Endothelial cell of umbilical vein (primary cell): Measurements from ENCODE around the gene RAC3. TPM values are rescaled to one million over a fixed set of nuclear protein-coding genes. Genes with fewer than 3 reads are reported as not detected.

Experiments used
- BruUV-seq: library from RNA; stranded (reverse); fragments of 400-500 nt; replicated peaks from 2 replicates; lab custom pipeline; 2021; lab: Mats Ljungman, UMichigan
- CTCF ChIA-PET: fragments of 300-600, 350-600 bp; sonication (Branson Sonifier 250); formaldehyde crosslinking; loops from one replicate; lab custom pipeline; 2021; ENCODE audit warnings: antibody characterized with exemption, inconsistent platforms; lab: Charles Lee
- POLR2A ChIA-PET: fragments of 300-600, 350-600 bp; sonication (Branson Sonifier 250); formaldehyde crosslinking; loops from one replicate; lab custom pipeline; 2021; ENCODE audit warnings: antibody characterized with exemption, inconsistent platforms; lab: Charles Lee
- DNase-seq: peaks from one replicate; pipeline ENCODE4 v3.0.0-alpha.2; 2011; ENCODE audit warnings: low read depth, low spot score
- FAIRE-seq: peaks from 2 replicates; lab custom pipeline; 2011; peaks lifted over from hg19 to GRCh38; lab: Jason Lieb, UNC
- H2AFZ ChIP-seq: 2 replicates; pipeline ENCODE4 v1.6.0; 2012; ENCODE audit warnings: low read depth, low read length, control low read depth, inconsistent platforms
- H3K27ac ChIP-seq: 2 replicates; pipeline ENCODE4 v1.5.1; 2011; ENCODE audit warnings: low read depth, mild to moderate bottlenecking, control low read depth, low read length, moderate library complexity; ENCODE audit not compliant: insufficient read depth
- H3K27me3 ChIP-seq, 2 experiments: 2 replicates each; pipeline versions ENCODE4 v1.6.0 to v1.6.1; 2011; ENCODE audit warnings: low read length in 2 of 2, mixed read lengths in 1 of 2; ENCODE audit not compliant: control insufficient read depth in 2 of 2, insufficient read depth in 2 of 2
- H3K36me3 ChIP-seq, 2 experiments: 2 replicates in 1 of 2; 3 replicates in 1 of 2; pipeline ENCODE4 v1.5.1; 2011; ENCODE audit warnings: low read length in 2 of 2, mild to moderate bottlenecking in 1 of 2, moderate library complexity in 1 of 2; ENCODE audit not compliant: control insufficient read depth in 2 of 2, insufficient read depth in 2 of 2; ENCODE audit errors: extremely low read depth in 1 of 2
- H3K4me1 ChIP-seq: 3 replicates; pipeline ENCODE4 v1.5.1; 2011; ENCODE audit warnings: mild to moderate bottlenecking, low read length; ENCODE audit not compliant: control insufficient read depth, insufficient read depth; ENCODE audit errors: extremely low read depth
- H3K4me2 ChIP-seq: 2 replicates; pipeline ENCODE4 v1.6.1; 2011; ENCODE audit warnings: low read length, control low read depth, mixed read lengths; ENCODE audit not compliant: insufficient read depth
- H3K4me3 ChIP-seq, 3 experiments: fragments of 200-600 bp in 1 of 3; sonication (generic), shearing (Covaris generic) in 1 of 3; replicated peaks in 1 of 3; 2 replicates each; pipeline ENCODE4 v1.5.1; 2011 to 2016; ENCODE audit warnings: control low read depth in 3 of 3, low read length in 3 of 3, mild to moderate bottlenecking in 2 of 3, inconsistent platforms in 1 of 3, low read depth in 1 of 3, moderate library complexity in 1 of 3; ENCODE audit not compliant: insufficient read depth in 1 of 3
- H3K79me2 ChIP-seq: 2 replicates; pipeline ENCODE4 v1.6.0; 2012; ENCODE audit warnings: low read length, inconsistent platforms; ENCODE audit not compliant: control insufficient read depth, insufficient read depth
- H3K9ac ChIP-seq: replicated peaks from 2 replicates; pipeline ENCODE3; 2011; ENCODE audit warnings: low read length, control low read depth; ENCODE audit not compliant: insufficient read depth; ENCODE audit errors: extremely low read depth
- H3K9me1 ChIP-seq: replicated peaks from 3 replicates; pipeline ENCODE4 v1.6.0; 2011; ENCODE audit warnings: mild to moderate bottlenecking, low read length; ENCODE audit not compliant: control insufficient read depth, insufficient read depth; ENCODE audit errors: extremely low read depth
- H3K9me3 ChIP-seq: replicated peaks from 2 replicates; pipeline ENCODE4 v1.5.1; 2012; ENCODE audit warnings: low read length, inconsistent platforms; ENCODE audit not compliant: control insufficient read depth, insufficient read depth
- H4K20me1 ChIP-seq: replicated peaks from 2 replicates; pipeline ENCODE3; 2011; ENCODE audit warnings: mild to moderate bottlenecking, low read length; ENCODE audit not compliant: control insufficient read depth, insufficient read depth; ENCODE audit errors: extremely low read depth
- EZH2 ChIP-seq: IDR thresholded peaks from 2 replicates; pipeline ENCODE4 v1.6.1; 2012; ENCODE audit warnings: borderline replicate concordance, low read depth, mild to moderate bottlenecking, moderate library complexity, low read length, inconsistent platforms; ENCODE audit not compliant: severe bottlenecking
- FOS ChIP-seq: IDR thresholded peaks from 2 replicates; pipeline ENCODE4 v1.6.1; 2011; ENCODE audit warnings: mild to moderate bottlenecking, low read length, moderate library complexity, borderline replicate concordance; ENCODE audit not compliant: insufficient read depth
- GATA2 ChIP-seq: IDR thresholded peaks from 2 replicates; pipeline ENCODE4 v1.7.0; 2011; ENCODE audit warnings: low read depth, mild to moderate bottlenecking, moderate library complexity, mixed read lengths, low read length; ENCODE audit not compliant: insufficient read length, insufficient read depth
- JUN ChIP-seq: IDR thresholded peaks from 2 replicates; pipeline ENCODE4 v1.6.1; 2011; ENCODE audit warnings: borderline replicate concordance, low read depth; ENCODE audit not compliant: insufficient read length, insufficient read depth
- MAX ChIP-seq: IDR thresholded peaks from 2 replicates; pipeline ENCODE4 v1.6.1; 2011; ENCODE audit not compliant: insufficient read depth, insufficient read length
- MYC ChIP-seq: IDR thresholded peaks from one replicate; pipeline ENCODE4 v1.6.1; 2011; ENCODE audit warnings: mild to moderate bottlenecking, low read depth, low read length
- POLR2A ChIP-seq: IDR thresholded peaks from 2 replicates; pipeline ENCODE4 v1.6.1; 2012; ENCODE audit warnings: low read depth, mild to moderate bottlenecking, control low read depth, low read length
- POLR2AphosphoS5 ChIP-seq: IDR thresholded peaks from 2 replicates; pipeline ENCODE4 v1.6.1; 2012; ENCODE audit warnings: low read depth, mild to moderate bottlenecking, control low read depth, low read length, moderate library complexity; ENCODE audit not compliant: insufficient read depth
- dilution Hi-C: fragments of 300-500 bp; cut with MboI; formaldehyde crosslinking; loops from one replicate; pipeline ENCODE4 v1.15.0; 2019; ENCODE audit warnings: low sequenced_read_pairs; ENCODE audit not compliant: extremely low pct_ligation_motif_present
- intact Hi-C: fragments of 100-400 bp; cut with micrococcal nuclease; formaldehyde crosslinking; loops from one replicate; pipeline ENCODE4 v1.10.0; 2022
- polyA plus RNA-seq, 4 experiments: library from polyadenylated mRNA; depleted of rRNA in 3 of 4; stranded (reverse) in 3 of 4; unstranded in 1 of 4; fragments of >200 nt; gene quantifications; 2 replicates each; pipeline versions ENCODE4 v1.2.1 to v1.2.3, GENCODE V29; 2011 to 2012; ENCODE audit warnings: missing spikeins in 1 of 4
- total RNA-seq: library from RNA; stranded (reverse); gene quantifications from 2 replicates; pipeline ENCODE4 v1.2.3, GENCODE V29; 2021
- TF ChIP-seq, protein P1 (sequence below), 2 donors: IDR thresholded peaks; 1 replicate in 1 of 2; 2 replicates in 1 of 2; pipeline ENCODE4 v1.5.1; 2011; ENCODE audit warnings: low read length in 2 of 2, mild to moderate bottlenecking in 2 of 2, moderate library complexity in 2 of 2, control low read depth in 1 of 2, inconsistent platforms in 1 of 2, low read depth in 1 of 2; ENCODE audit not compliant: insufficient read depth in 1 of 2; ENCODE audit errors: extremely low read depth in 1 of 2

RAC3 gene
- total and polyA plus RNA-seq, 2 donors (not counting 3 experiments of a cell fraction or from before 2014, with no cell fraction given): 34.1 to 56.0 TPM

DNA sequence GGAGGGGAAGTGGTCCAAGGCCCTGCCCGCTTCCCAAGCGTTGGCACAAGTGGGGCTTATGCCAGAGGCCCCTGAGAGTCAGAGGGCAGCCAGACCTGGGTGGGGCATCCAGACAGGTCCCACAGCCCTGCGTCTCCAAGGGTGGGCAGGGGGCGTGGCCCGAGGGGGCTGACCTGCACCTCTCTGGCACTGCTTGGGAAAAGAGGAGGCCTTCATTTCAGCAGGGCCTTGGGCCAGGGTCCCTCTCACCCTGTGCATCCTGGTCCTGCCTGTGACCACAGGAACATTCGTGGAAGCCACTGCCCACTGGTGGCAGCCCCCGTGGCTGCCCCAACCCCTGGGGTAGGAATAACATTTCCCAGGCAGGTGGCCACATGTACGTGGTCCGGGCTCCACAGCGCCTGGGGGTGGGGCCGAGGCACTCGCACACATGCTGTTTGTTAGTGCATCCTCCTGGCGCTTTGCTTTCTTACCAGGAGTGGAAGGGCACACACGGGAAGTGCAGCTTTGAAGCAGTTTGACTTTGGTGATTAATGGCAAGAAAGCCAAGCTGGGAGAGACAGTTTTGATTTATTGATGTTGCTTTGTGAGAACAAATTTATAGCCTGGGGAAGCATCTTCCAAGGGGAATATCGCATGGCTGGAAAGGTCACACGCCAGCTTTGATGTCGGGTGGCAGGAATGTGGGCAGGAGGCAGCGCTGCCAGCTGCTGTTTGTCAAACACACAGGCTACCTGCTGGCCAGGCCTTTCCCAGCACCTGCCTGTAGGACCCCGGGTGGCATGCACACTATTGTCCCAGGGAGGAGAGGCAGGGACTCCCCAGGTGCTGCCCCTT lies 13.1 kb upstream of the RAC3 start:
- H4K20me1 ChIP-seq: no peaks in the 10 kb centered on the region
- no peak overlapping the region for H3K4me3 ChIP-seq
- BruUV-seq: no TSS peak
- dilution Hi-C loops: no loop called here
- no peak overlapping the region for H3K4me2 ChIP-seq
- no peaks in the 10 kb centered on the region for H3K9me3 ChIP-seq
- peaks cover 7% of the 10 kb centered on the region for H3K4me1 ChIP-seq
- intact Hi-C loops: no loop called here
- peaks cover 5% of the 10 kb centered on the region for H3K79me2 ChIP-seq
- no peak overlapping the region for H2AFZ ChIP-seq
- no peaks in the 10 kb centered on the region for H3K9me1 ChIP-seq
- no peak for DNase-seq
- TF ChIP-seq MYC: no peak
- TF ChIP-seq POLR2AphosphoS5: no peak
- TF ChIP-seq, protein P1, sequence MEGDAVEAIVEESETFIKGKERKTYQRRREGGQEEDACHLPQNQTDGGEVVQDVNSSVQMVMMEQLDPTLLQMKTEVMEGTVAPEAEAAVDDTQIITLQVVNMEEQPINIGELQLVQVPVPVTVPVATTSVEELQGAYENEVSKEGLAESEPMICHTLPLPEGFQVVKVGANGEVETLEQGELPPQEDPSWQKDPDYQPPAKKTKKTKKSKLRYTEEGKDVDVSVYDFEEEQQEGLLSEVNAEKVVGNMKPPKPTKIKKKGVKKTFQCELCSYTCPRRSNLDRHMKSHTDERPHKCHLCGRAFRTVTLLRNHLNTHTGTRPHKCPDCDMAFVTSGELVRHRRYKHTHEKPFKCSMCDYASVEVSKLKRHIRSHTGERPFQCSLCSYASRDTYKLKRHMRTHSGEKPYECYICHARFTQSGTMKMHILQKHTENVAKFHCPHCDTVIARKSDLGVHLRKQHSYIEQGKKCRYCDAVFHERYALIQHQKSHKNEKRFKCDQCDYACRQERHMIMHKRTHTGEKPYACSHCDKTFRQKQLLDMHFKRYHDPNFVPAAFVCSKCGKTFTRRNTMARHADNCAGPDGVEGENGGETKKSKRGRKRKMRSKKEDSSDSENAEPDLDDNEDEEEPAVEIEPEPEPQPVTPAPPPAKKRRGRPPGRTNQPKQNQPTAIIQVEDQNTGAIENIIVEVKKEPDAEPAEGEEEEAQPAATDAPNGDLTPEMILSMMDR (IDR thresholded peaks at IDR 0.05; ENCODE audit: extremely low read depth in 1 of 2, insufficient read depth in 1 of 2, low read depth in 1 of 2, low read length in 2 of 2): no peak
- TF ChIP-seq POLR2A: no peak
- TF ChIP-seq FOS: no peak
- no peak for TF ChIP-seq JUN
- TF ChIP-seq MAX: no peak
- TF ChIP-seq GATA2: no peak
- no peak for TF ChIP-seq EZH2
- ChIA-PET POLR2A (no interaction called here), CTCF (interaction anchor here (2.6 to 9.1 kb wide), 4 partner anchors 12 to 58 kb away, joined by 8 to 345 read pairs (median 32); partner anchors contain the start of genes NOTUM and RAC3)
- H3K36me3 ChIP-seq: no peaks in the 10 kb centered on the region
- H3K9ac ChIP-seq: no peak overlapping the region
- no peak for FAIRE-seq
- H3K27me3 ChIP-seq: no peaks in the 10 kb centered on the region
- H3K27ac ChIP-seq: no peak overlapping the region
